Activated T-cell treated with anti-CD3 and anti-CD28 coated beads, Interleukin-2, amount 50 U/mL, for 24 hours (primary cell): Measurements from ENCODE around the gene ABR.
"Not testable (repeated sequence)": the region's sequence is repeated elsewhere in the genome, so short reads cannot be mapped to it uniquely, and the experiment has no call there.

Experiments
- DNase-seq: peaks from one replicate; pipeline ENCODE4 v3.0.0-alpha.2; 2020
- H3K27ac Mint-ChIP-seq: 2 replicates; pipeline ENCODE4 v1.8.0; 2020; ENCODE audit warnings: mild to moderate bottlenecking, mixed read lengths
- H3K27me3 Mint-ChIP-seq: 2 replicates; pipeline ENCODE4 v1.8.0; 2020; ENCODE audit warnings: mixed read lengths
- H3K36me3 Mint-ChIP-seq: 2 replicates; pipeline ENCODE4 v1.8.0; 2020; ENCODE audit warnings: low read depth, mixed read lengths
- H3K4me1 Mint-ChIP-seq: 2 replicates; pipeline ENCODE4 v1.8.0; 2020; ENCODE audit warnings: low read depth, mixed read lengths
- H3K4me3 Mint-ChIP-seq: 2 replicates; pipeline ENCODE4 v1.8.0; 2020; ENCODE audit warnings: mild to moderate bottlenecking, moderate library complexity, mixed read lengths
- H3K9me3 Mint-ChIP-seq: 2 replicates; pipeline ENCODE4 v1.8.0; 2020; ENCODE audit warnings: mixed read lengths

Gene ABR

DNA sequence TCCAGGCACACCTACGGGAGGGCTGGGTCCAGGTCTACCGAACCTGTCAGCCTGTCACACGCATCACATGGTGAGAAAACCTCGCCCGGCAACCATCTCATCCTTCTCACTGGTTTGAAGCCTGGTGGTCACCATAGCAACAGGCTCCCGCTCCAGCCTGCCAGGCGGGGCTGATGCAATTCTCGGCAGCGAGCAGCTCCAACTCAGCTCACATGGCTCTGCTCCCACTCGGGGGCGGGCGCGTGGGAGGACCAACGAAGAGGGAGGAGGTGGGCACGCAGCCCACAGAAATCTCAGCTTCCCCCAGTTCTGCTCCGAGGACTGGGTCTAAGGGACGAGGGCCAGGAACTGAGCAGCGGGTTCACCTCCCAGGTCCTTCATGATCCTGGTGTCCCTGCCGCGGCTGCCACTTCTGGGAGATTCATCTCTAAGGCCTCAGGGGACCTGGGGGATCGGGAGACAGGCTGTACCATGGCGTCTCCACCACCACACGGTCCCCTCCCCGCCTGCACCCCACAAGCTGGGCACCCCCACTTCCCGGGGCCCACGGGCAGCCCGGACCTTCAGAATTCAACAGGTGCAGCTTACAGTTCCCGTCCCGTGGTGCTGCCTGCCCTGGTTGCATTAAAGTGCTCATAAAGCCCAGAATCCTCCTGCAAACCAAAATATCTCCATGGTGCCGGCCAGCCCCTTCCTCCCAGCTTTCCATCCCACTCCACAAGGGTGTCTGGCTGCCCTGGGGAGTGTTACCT lies 25.8 kb downstream of the ABR start:
- Mint-ChIP-seq H3K4me1 (no peaks in the 10 kb centered on the region), H3K27ac (no peak overlapping the region), H3K27me3 (no peaks in the 10 kb centered on the region), H3K9me3 (no peaks in the 10 kb centered on the region), H3K36me3 (no peaks in the 10 kb centered on the region), H3K4me3 (no peak overlapping the region)
- DNase-seq: no peak

- H3K9me3 Mint-ChIP-seq, H3K36me3 Mint-ChIP-seq, H3K4me3 Mint-ChIP-seq, H3K27me3 Mint-ChIP-seq, H3K4me1 Mint-ChIP-seq, DNase-seq, H3K27ac Mint-ChIP-seq: not testable (repeated sequence)
These were observed 27.2 kb downstream of the ABR start for GRCh38 chr17:1152582-1152981.

GRCh38 chr17:1150863-1151600 lies 28.7 kb downstream of the ABR start:
- no peak overlapping the region for H3K27ac Mint-ChIP-seq

GRCh38 chr17:1149869-1150268 lies 29.9 kb downstream of the ABR start:
- Mint-ChIP-seq H3K36me3 (no peaks in the 10 kb centered on the region), H3K27ac (no peak overlapping the region), H3K4me1 (no peaks in the 10 kb centered on the region), H3K27me3 (no peaks in the 10 kb centered on the region), H3K4me3 (no peak overlapping the region), H3K9me3 (no peaks in the 10 kb centered on the region)
- no peak for DNase-seq

More at GRCh38 chr17:1150863-1151600, 28.7 kb downstream of the ABR start:
- no peak for DNase-seq
- Mint-ChIP-seq H3K9me3 (no peaks in the 10 kb centered on the region), H3K27me3 (no peaks in the 10 kb centered on the region), H3K4me1 (no peaks in the 10 kb centered on the region), H3K4me3 (no peak overlapping the region), H3K36me3 (no peaks in the 10 kb centered on the region)

- no peaks in the 10 kb centered on the region for H3K4me1 Mint-ChIP-seq
- H3K4me3 Mint-ChIP-seq: no peak overlapping the region
- H3K9me3 Mint-ChIP-seq: no peaks in the 10 kb centered on the region
- no peak overlapping the region for H3K27ac Mint-ChIP-seq
- no peaks in the 10 kb centered on the region for H3K36me3 Mint-ChIP-seq
- DNase-seq: no peak
- no peaks in the 10 kb centered on the region for H3K27me3 Mint-ChIP-seq
These were observed 32.1 kb downstream of the ABR start for GRCh38 chr17:1147664-1148063.

GRCh38 chr17:1146561-1147265 lies 33.1 kb downstream of the ABR start:
- H3K4me3 Mint-ChIP-seq: no peak overlapping the region
- H3K27me3 Mint-ChIP-seq: no peaks in the 10 kb centered on the region
- DNase-seq: no peak
- H3K36me3 Mint-ChIP-seq: no peaks in the 10 kb centered on the region
- H3K4me1 Mint-ChIP-seq: no peaks in the 10 kb centered on the region
- no peak overlapping the region for H3K27ac Mint-ChIP-seq
- H3K9me3 Mint-ChIP-seq: no peaks in the 10 kb centered on the region

- no peak overlapping the region for H3K4me3 Mint-ChIP-seq
- no peak overlapping the region for H3K27ac Mint-ChIP-seq
- H3K36me3 Mint-ChIP-seq: no peaks in the 10 kb centered on the region
- no peaks in the 10 kb centered on the region for H3K4me1 Mint-ChIP-seq
- no peaks in the 10 kb centered on the region for H3K9me3 Mint-ChIP-seq
- H3K27me3 Mint-ChIP-seq: no peaks in the 10 kb centered on the region
- DNase-seq: no peak
These were observed 34.3 kb downstream of the ABR start for GRCh38 chr17:1145311-1145986.

GRCh38 chr17:1144162-1144561 lies 35.6 kb downstream of the ABR start:
- H3K9me3 Mint-ChIP-seq: no peaks in the 10 kb centered on the region
- no peak for DNase-seq
- no peak overlapping the region for H3K4me3 Mint-ChIP-seq
- no peaks in the 10 kb centered on the region for H3K4me1 Mint-ChIP-seq
- H3K27me3 Mint-ChIP-seq: no peaks in the 10 kb centered on the region
- H3K36me3 Mint-ChIP-seq: no peaks in the 10 kb centered on the region
- H3K27ac Mint-ChIP-seq: no peak overlapping the region

- DNase-seq: no peak
- Mint-ChIP-seq H3K36me3 (no peaks in the 10 kb centered on the region), H3K4me3 (no peak overlapping the region), H3K27me3 (no peaks in the 10 kb centered on the region), H3K27ac (no peak overlapping the region), H3K4me1 (no peaks in the 10 kb centered on the region), H3K9me3 (no peaks in the 10 kb centered on the region)
These were observed 36.2 kb downstream of the ABR start for GRCh38 chr17:1143573-1143972.

DNA sequence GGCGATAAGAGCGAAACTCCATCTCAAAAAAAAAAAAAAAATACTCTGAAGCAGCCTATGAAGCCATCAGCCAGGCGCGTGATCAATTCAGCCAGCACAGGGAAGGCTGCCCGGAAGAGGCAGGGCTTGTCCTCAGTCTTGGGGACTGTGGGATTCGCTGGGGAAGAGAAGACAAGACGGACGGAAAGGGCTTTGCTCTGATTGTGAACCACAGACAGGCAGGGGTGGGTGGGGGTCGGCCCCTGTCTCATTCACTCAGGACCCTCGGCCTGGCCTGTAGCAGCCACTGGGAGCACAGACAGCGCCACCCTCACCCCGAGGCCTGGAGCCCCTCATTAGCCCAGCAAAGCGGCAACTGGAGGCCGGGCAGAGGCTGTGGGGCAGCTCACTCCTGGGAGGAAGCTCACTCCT lies 37.2 kb downstream of the ABR start:
- no peak for DNase-seq
- Mint-ChIP-seq H3K4me1 (no peaks in the 10 kb centered on the region), H3K27ac (no peak overlapping the region), H3K27me3 (no peaks in the 10 kb centered on the region), H3K9me3 (no peaks in the 10 kb centered on the region), H3K4me3 (no peak overlapping the region), H3K36me3 (no peaks in the 10 kb centered on the region)

DNA sequence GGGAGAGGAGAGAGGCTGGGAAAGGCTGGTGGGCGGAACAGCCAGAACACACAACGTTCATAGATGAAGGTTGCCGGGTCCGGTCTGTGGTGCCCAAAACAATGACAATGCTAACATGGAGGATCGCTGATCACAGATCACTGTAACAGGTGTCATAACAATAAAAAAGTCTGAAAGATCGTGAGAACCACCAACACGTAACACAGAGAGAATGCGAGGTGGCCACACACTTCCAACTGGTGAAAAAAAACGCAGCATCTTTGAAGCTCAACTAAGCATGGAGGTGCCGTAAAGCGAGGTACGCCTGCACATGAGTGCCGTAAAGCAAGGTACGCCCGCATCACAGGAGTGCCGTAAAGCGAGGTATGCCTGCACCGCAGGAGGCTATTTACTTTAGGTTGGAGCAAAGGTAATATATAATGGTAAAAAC lies 42.3 kb downstream of the ABR start:
- H3K27me3 Mint-ChIP-seq: no peaks in the 10 kb centered on the region
- H3K27ac Mint-ChIP-seq: no peak overlapping the region
- no peaks in the 10 kb centered on the region for H3K36me3 Mint-ChIP-seq
- no peak for DNase-seq
- no peak overlapping the region for H3K4me3 Mint-ChIP-seq
- no peaks in the 10 kb centered on the region for H3K9me3 Mint-ChIP-seq
- no peaks in the 10 kb centered on the region for H3K4me1 Mint-ChIP-seq

DNA sequence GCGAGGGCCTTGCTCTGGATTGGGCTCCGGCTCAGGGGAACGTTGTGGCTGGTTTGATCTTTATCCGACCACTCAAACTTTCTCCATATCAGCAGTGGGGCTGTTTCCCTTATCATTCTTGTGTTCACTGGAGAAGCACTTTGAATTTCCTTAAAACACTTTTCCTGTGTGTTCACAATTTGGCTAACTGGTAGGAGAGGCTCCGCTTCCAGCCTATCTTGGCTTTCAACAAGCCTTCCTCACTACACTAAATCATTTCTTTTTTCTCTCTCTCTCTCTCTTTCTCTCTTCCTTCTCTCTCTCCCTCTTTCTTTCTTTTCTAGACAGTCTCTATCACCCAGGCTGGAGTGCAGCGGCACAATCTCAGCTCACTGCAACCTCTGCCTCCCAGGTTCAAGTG lies 43.0 kb downstream of the ABR start:
- Mint-ChIP-seq H3K4me1 (no peaks in the 10 kb centered on the region), H3K27ac (no peak overlapping the region), H3K27me3 (no peaks in the 10 kb centered on the region), H3K9me3 (no peaks in the 10 kb centered on the region), H3K36me3 (no peaks in the 10 kb centered on the region), H3K4me3 (no peak overlapping the region)
- no peak for DNase-seq

DNA sequence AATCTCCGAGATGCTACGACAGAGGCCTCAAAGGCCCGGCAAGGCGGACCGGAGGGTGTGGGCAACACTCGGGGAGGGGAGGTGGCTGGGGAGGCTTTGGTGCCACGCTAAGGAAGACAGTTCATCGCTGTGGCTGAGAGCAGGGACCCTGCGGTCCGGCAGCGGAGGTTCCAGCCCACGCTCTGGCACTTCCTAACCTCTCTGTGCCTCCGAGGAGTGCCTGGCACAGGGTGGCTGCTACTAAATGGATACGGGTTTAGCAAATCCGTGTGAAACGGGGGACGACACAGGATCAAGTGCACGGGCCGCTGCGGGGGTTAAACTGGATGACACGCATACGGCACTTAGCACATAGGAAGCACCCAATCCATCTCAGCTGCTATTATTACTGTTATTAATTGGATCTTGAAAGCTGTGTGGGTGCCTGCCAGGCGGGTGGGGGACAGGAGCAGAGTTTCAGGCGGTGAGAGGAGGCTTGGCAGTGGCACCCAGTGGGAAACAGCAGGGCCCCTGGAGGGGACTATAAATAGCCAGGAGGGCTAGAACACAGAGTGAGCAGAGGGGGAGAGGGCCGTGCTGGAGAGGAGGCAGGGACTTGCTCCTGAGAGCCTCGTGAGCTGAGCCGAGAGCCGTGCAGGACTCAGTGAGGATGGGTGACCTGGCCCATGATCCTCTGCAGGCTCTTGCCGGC lies 45.0 kb downstream of the ABR start:
- no peaks in the 10 kb centered on the region for H3K27me3 Mint-ChIP-seq
- no peaks in the 10 kb centered on the region for H3K9me3 Mint-ChIP-seq
- no peak overlapping the region for H3K4me3 Mint-ChIP-seq
- no peaks in the 10 kb centered on the region for H3K4me1 Mint-ChIP-seq
- H3K27ac Mint-ChIP-seq: no peak overlapping the region
- no peaks in the 10 kb centered on the region for H3K36me3 Mint-ChIP-seq
- no peak for DNase-seq

GRCh38 chr17:1130191-1130590 lies 49.6 kb downstream of the ABR start:
- no peaks in the 10 kb centered on the region for H3K27me3 Mint-ChIP-seq
- no peak for DNase-seq
- H3K4me1 Mint-ChIP-seq: no peaks in the 10 kb centered on the region
- H3K36me3 Mint-ChIP-seq: no peaks in the 10 kb centered on the region
- H3K27ac Mint-ChIP-seq: no peak overlapping the region
- H3K9me3 Mint-ChIP-seq: no peaks in the 10 kb centered on the region
- H3K4me3 Mint-ChIP-seq: no peak overlapping the region
